Bronchial epithelial cell (primary cell): ENCODE data around the gene WRAP73. TPM values are rescaled to one million over a fixed set of nuclear protein-coding genes. Genes with fewer than 3 reads are reported as not detected.
"Not testable (repeated sequence)": the region's sequence is repeated elsewhere in the genome, so short reads cannot be mapped to it uniquely, and the experiment has no call there.

Source experiments
- DNase-seq: peaks from one replicate; pipeline ENCODE4 v3.0.0-alpha.2; 2010; ENCODE audit warnings: low read depth
- FAIRE-seq: peaks from 2 replicates; lab custom pipeline; 2011; peaks lifted over from hg19 to GRCh38; lab: Jason Lieb, UNC
- H3K27me3 ChIP-seq: 2 replicates; pipeline ENCODE4 v1.5.1; 2011; ENCODE audit warnings: low read length; ENCODE audit not compliant: control insufficient read depth, insufficient read depth
- H3K36me3 ChIP-seq: 2 replicates; pipeline ENCODE4 v1.5.1; 2011; ENCODE audit warnings: low read length; ENCODE audit not compliant: control insufficient read depth, insufficient read depth
- H3K4me3 ChIP-seq: 2 replicates; pipeline ENCODE4 v1.5.1; 2011; ENCODE audit warnings: mild to moderate bottlenecking, low read depth, low read length, control low read depth
- CTCF ChIP-seq: IDR thresholded peaks from 2 replicates; pipeline ENCODE4 v1.5.1; 2011; ENCODE audit warnings: mild to moderate bottlenecking, moderate library complexity, low read length, control low read depth, inconsistent platforms; ENCODE audit not compliant: insufficient read depth, severe bottlenecking
- total RNA-seq: library from RNA; depleted of rRNA; stranded (reverse); fragments of >200 nt; gene quantifications from 2 replicates; pipeline ENCODE4 v1.2.1, GENCODE V29; 2014

WRAP73 gene
- total RNA-seq, 1 donor from 2014 or later: 21.3 TPM

- Histone ChIP-seq H3K4me3 (no peak overlapping the region), H3K27me3 (no peaks in the 10 kb centered on the region), H3K36me3 (no peaks in the 10 kb centered on the region)
- TF ChIP-seq CTCF: no peak
- FAIRE-seq (no peak), DNase-seq (peak; percentile 79)
Observed at GRCh38 chr1:3586986-3587759, 62.7 kb downstream of the WRAP73 start.

DNA sequence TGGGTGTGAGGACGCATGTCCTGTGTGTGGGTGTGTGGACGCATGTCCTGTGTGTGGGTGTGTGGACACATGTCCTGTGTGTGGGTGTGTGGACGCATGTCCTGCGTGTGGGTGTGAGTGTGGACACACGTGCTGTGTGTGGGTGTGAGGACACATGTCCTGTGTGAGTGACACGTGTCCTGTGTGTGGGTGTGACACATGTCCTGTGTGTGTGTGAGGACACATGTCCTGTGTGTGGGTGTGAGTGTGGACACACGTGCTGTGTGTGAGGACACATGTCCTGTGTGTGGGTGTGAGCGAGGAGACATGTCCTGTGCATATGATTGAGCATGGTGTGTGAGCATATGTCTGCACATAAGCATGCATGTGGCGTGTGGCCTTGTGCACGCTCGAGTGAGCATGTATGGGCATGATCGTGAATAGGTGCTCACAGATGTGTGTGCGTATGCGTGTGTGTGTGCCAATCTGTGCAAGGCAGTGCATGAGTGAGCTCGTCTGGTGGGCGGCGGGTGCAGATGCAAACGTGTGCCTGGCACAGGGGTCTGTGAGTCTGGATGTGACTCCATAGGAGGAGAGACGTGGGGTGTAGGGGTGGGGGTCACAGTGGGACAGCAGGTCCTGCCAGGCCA, 63.8 kb downstream of the WRAP73 start:
- Histone ChIP-seq H3K27me3 (no peaks in the 10 kb centered on the region), H3K4me3 (no peak overlapping the region), H3K36me3 (no peaks in the 10 kb centered on the region)
- TF ChIP-seq CTCF: no peak
- DNase-seq (no peak), FAIRE-seq (peak; percentile 81)

DNA sequence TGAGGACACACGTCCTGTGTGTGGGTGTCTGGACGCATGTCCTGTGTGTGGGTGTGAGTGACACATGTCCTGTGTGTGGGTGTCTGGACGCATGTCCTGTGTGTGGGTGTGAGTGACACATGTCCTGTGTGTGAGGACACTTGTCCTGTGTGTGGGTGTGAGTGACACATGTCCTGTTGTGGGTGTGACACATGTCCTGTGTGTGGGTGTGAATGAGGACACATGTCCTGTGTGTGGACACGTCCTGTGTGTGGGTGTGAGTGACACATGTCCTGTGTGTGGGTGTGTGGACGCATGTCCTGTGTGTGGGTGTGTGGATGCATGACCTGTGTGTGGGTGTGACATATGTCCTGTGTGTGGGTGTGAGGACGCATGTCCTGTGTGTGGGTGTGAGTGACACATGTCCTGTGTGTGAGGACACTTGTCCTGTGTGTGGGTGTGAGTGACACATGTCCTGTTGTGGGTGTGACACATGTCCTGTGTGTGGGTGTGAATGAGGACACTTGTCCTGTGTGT, 64.5 kb downstream of the WRAP73 start:
- H3K36me3 ChIP-seq, DNase-seq, H3K4me3 ChIP-seq, H3K27me3 ChIP-seq: not testable (repeated sequence)
- peak; percentile 100 for FAIRE-seq

DNA sequence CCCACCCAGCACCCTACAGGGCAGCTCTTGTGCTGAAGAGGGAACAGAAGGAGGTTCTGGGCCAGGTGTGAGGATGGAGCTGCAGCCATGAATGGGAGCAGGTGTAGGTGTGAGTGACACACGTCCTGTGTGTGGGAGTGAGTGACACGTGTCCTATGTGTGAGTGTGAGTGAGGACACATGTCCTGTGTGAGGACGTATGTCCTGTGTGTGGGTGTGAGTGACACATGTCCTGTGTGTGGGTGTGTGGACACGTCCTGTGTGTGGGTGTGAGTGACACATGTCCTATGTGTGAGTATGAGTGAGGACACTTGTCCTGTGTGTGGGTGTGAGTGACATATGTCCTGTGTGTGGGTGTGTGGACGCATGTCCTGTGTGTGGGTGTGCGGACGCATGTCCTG, 65.0 kb downstream of the WRAP73 start:
- Histone ChIP-seq H3K27me3 (no peaks in the 10 kb centered on the region), H3K36me3 (no peaks in the 10 kb centered on the region), H3K4me3 (no peak overlapping the region)
- FAIRE-seq (no peak), DNase-seq (no peak)
- no peak for TF ChIP-seq CTCF

GRCh38 chr1:3583751-3584150, 66.2 kb downstream of the WRAP73 start:
- DNase-seq, FAIRE-seq, H3K36me3 ChIP-seq, H3K4me3 ChIP-seq, H3K27me3 ChIP-seq: not testable (repeated sequence)

- FAIRE-seq: no peak
- H3K27me3 ChIP-seq: no peaks in the 10 kb centered on the region
Observed at GRCh38 chr1:3581296-3582036, 68.4 kb downstream of the WRAP73 start.

More at GRCh38 chr1:3581296-3582036, 68.4 kb downstream of the WRAP73 start:
- no peak for TF ChIP-seq CTCF
- Histone ChIP-seq H3K36me3 (no peaks in the 10 kb centered on the region), H3K4me3 (no peak overlapping the region)
- DNase-seq: no peak

Other genes starting within 250 kb of the WRAP73 start
- 14.5 and 21.6 TPM in 2 replicates for gene ARHGEF16, start 195.4 kb downstream of the WRAP73 start, total RNA-seq
- 1.3 and 1.5 TPM in 2 replicates for gene MEGF6, start 38.6 kb downstream of the WRAP73 start, total RNA-seq
- gene TPRG1L, start 25.1 kb downstream of the WRAP73 start, total RNA-seq: 31.5 and 33.4 TPM in 2 replicates
- under 0.01 and 0.13 TPM in 2 replicates for gene TP73, start 2.4 kb upstream of the WRAP73 start, total RNA-seq
- not detected in 2 replicates for gene CCDC27, start 102.3 kb upstream of the WRAP73 start, total RNA-seq
- gene SMIM1, start 122.6 kb upstream of the WRAP73 start, total RNA-seq: 1.2 TPM in 1 of 2 replicates, not detected in the other
- 35.6 and 37.9 TPM in 2 replicates for gene LRRC47, start 146.4 kb upstream of the WRAP73 start, total RNA-seq
- gene CEP104, start 207.1 kb upstream of the WRAP73 start, total RNA-seq: 15.3 and 21.5 TPM in 2 replicates
- gene DFFB, start 207.4 kb upstream of the WRAP73 start, total RNA-seq: 2.6 and 3.9 TPM in 2 replicates